ENCODE measurements around the gene TMEM63A.

DNA sequence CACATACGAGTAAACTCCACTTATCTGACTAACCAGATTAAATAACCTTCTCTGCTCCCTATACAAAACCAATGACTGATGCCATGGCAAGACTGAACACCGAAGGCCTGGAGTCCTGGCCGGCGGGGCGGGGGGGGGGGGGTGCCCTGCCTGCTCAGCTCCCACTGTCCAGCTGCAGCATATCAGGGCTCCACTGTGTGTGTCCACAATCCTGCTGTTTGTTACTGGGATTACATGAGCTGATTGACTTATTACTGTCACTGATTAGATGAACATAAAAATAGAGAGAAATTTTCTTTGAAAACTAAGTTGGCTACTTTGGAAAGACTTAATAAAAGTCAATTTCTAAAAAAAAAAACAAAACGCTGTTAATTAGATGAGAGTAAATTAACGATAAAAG lies 24.9 kb downstream of the TMEM63A start:
- TF ChIP-seq, protein P1, sequence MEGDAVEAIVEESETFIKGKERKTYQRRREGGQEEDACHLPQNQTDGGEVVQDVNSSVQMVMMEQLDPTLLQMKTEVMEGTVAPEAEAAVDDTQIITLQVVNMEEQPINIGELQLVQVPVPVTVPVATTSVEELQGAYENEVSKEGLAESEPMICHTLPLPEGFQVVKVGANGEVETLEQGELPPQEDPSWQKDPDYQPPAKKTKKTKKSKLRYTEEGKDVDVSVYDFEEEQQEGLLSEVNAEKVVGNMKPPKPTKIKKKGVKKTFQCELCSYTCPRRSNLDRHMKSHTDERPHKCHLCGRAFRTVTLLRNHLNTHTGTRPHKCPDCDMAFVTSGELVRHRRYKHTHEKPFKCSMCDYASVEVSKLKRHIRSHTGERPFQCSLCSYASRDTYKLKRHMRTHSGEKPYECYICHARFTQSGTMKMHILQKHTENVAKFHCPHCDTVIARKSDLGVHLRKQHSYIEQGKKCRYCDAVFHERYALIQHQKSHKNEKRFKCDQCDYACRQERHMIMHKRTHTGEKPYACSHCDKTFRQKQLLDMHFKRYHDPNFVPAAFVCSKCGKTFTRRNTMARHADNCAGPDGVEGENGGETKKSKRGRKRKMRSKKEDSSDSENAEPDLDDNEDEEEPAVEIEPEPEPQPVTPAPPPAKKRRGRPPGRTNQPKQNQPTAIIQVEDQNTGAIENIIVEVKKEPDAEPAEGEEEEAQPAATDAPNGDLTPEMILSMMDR (conservative IDR thresholded peaks at IDR 0.05 in 1 of 2, IDR thresholded peaks at IDR 0.05 in 1 of 2; ENCODE audit: low read depth in 1 of 2, low read length in 2 of 2) = no peak
- TF ChIP-seq EZH2 (IDR thresholded peaks at IDR 0.05; ENCODE audit: low read length, missing control alignments) = no peak

All from fibroblast of lung (primary cell).